Peyer's patch (tissue), 4 donors: Measurements from ENCODE around the gene GAGE13.

Source experiments
- CTCF ChIP-seq, 6 experiments: fragments of 450-650 bp in 4 of 6; fragments of 200-600 bp in 2 of 6; sonication (generic) in 1 of 6; IDR thresholded peaks; one replicate each; pipeline ENCODE4 v1.5.1; 2017 to 2019; ENCODE audit warnings: antibody characterized with exemption in 6 of 6, mild to moderate bottlenecking in 3 of 6, moderate library complexity in 1 of 6
- POLR2A ChIP-seq, 2 donors: fragments of 450-650 bp; IDR thresholded peaks; one replicate each; pipeline ENCODE4 v1.5.1; 2017; ENCODE audit warnings: antibody characterized with exemption in 2 of 2, mild to moderate bottlenecking in 2 of 2, moderate library complexity in 2 of 2

GRCh38 chrX:49316085-49316484 lies 15.3 kb upstream of the GAGE13 start:
- TF ChIP-seq CTCF (IDR thresholded peaks at IDR 0.05) (no peak), POLR2A (IDR thresholded peaks at IDR 0.05) (no peak)
